Tibial nerve (tissue), 4 donors: Measurements from ENCODE around the gene TBC1D7.

ENCODE experiments used
- CTCF ChIP-seq, 5 experiments: fragments of 200-600 bp in 3 of 5; fragments of 450-650 bp in 2 of 5; sonication (generic) in 3 of 5; IDR thresholded peaks; one replicate each; pipeline ENCODE4 v1.5.1; 2016 to 2019; ENCODE audit warnings: antibody characterized with exemption in 5 of 5, mild to moderate bottlenecking in 3 of 5, moderate library complexity in 2 of 5
- EP300 ChIP-seq, 2 donors: sonication (generic); formaldehyde crosslinking; IDR thresholded peaks; one replicate each; pipeline ENCODE4 v1.6.1; 2017; ENCODE audit warnings: antibody characterized with exemption in 2 of 2, mild to moderate bottlenecking in 1 of 2
- POLR2A ChIP-seq, 2 donors: fragments of 450-650 bp; IDR thresholded peaks; one replicate each; pipeline ENCODE4 v1.6.1; 2017; ENCODE audit warnings: antibody characterized with exemption in 2 of 2, mild to moderate bottlenecking in 2 of 2, moderate library complexity in 2 of 2

GRCh38 chr6:13263669-13264068 is 64.7 kb downstream of the TBC1D7 start:
- TF ChIP-seq POLR2A (IDR thresholded peaks at IDR 0.05) (no peak), CTCF (IDR thresholded peaks at IDR 0.05) (no peak), EP300 (IDR thresholded peaks at IDR 0.05) (no peak)
